Choroid plexus epithelial cell (primary cell): Measurements from ENCODE around the gene RTTN.

ENCODE experiments used
- DNase-seq: peaks from one replicate; pipeline ENCODE4 v3.0.0-alpha.2; 2010; ENCODE audit warnings: low read depth
- H3K4me3 ChIP-seq: 2 replicates; pipeline ENCODE4 v1.5.1; 2011; ENCODE audit warnings: low read depth, mild to moderate bottlenecking, control low read depth, low read length, moderate library complexity
- TF ChIP-seq, protein P1 (sequence below): conservative IDR thresholded peaks from 2 replicates; pipeline ENCODE4 v1.5.1; 2011; ENCODE audit warnings: low read depth, mild to moderate bottlenecking, control low read depth, inconsistent platforms, low read length, moderate library complexity

RTTN gene

DNA sequence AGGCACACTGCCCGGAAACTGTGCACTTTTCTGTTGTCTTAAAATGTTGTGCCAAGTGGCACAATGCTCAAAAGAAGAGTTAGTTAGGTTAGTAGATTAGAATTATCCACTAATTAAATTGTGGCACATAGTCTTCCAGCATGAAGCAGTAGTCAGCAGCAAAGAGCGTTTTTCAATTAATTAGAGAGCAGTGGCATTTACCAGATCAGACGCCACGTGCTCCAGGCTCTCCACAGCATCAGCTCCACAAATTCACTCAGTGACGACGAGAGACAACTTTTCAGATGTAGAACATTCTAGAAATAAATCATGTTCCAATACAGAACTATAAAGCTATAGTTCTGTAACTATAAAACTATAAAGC, 16.4 kb upstream of the RTTN start:
- TF ChIP-seq, protein P1, sequence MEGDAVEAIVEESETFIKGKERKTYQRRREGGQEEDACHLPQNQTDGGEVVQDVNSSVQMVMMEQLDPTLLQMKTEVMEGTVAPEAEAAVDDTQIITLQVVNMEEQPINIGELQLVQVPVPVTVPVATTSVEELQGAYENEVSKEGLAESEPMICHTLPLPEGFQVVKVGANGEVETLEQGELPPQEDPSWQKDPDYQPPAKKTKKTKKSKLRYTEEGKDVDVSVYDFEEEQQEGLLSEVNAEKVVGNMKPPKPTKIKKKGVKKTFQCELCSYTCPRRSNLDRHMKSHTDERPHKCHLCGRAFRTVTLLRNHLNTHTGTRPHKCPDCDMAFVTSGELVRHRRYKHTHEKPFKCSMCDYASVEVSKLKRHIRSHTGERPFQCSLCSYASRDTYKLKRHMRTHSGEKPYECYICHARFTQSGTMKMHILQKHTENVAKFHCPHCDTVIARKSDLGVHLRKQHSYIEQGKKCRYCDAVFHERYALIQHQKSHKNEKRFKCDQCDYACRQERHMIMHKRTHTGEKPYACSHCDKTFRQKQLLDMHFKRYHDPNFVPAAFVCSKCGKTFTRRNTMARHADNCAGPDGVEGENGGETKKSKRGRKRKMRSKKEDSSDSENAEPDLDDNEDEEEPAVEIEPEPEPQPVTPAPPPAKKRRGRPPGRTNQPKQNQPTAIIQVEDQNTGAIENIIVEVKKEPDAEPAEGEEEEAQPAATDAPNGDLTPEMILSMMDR, result no peak
- no peak for DNase-seq
- no peak overlapping the region for H3K4me3 ChIP-seq

DNA sequence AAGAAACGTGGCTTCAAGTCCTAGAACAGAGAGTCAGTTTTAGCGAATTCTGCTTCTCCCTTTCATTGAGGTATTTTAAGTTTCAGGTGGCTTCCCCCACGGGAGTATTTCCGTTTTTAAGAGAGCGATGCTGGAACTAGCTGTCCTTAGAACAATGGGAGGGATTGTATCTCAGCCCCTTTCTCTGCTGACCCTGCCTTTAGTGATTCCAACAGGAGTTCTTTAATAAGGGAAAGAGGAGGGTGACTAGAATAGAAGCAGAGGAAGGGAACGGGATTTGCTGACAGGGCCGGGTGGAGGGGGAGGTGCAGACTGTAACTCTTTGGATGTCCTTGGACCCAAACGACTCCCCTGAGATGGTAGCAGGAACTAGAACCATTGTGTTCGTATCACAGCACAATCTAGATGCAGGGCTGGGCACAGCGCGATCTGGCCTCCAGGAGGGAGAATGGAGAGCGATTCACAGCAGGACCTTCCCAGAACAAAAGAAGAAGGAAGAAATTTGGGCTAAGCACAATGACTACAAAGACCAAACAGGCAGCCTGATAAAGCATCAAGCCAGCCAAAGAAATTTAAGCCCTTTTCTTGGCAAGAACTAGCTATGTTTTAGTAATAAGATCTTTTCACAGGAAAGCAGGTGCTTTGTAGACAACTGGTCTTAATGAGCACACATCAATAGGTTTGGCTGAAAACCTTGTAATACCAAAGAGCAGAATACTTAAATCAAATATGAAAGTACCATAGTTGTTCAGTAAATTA, 15.8 kb upstream of the RTTN start:
- TF ChIP-seq, protein P1, result no peak
- DNase-seq, result no peak
- no peak overlapping the region for H3K4me3 ChIP-seq

DNA sequence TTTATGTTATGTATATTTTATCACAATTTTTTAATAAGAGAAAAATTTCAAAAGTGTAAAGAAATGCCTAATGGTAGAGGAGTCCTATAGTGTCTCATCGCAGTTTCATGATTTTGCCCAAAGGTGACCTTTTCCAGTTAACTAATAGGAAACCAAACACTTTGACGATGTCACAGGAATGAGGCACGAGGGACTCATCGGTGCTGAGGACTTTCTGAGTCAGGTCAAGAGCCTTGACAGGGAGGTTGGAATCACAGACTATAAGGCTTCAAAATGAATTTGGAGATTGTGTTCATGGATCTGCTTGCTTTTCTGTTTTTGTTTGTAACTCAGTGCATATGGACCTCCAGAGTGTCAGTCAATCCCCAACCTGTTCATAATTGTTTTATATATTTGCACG, 15.1 kb upstream of the RTTN start:
- no peak for DNase-seq
- no peak overlapping the region for H3K4me3 ChIP-seq
- TF ChIP-seq, protein P1, result no peak

- TF ChIP-seq, protein P1, result no peak
- no peak for DNase-seq
- no peak overlapping the region for H3K4me3 ChIP-seq
Measured at GRCh38 chr18:70219688-70220087, 14.2 kb upstream of the RTTN start.

DNA sequence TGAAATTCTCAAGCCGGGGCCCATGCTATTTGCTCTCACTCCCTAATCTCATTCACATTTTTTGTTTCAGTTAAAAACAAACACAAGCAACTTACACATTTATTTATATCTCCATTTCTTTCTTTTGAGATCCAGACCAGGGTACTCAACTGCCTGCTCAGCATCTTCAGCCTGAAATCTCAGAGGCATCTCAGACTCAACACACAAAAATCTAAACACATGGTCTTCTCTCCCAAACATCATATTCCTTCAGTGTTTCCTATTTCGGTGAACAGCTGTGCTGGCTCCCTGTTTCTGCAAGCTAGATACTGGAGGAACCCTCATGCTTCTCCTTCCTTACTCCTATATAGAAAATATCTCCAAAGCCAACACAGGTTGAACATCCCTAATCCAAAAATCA, 11.3 kb upstream of the RTTN start:
- TF ChIP-seq, protein P1, result no peak
- no peak overlapping the region for H3K4me3 ChIP-seq
- DNase-seq, result no peak

GRCh38 chr18:70207181-70207580, 1.7 kb upstream of the RTTN start:
- DNase-seq, result no peak
- TF ChIP-seq, protein P1, result no peak
- H3K4me3 ChIP-seq, result no peak overlapping the region

- no peak overlapping the region for H3K4me3 ChIP-seq
- no peak for DNase-seq
- TF ChIP-seq, protein P1, result no peak
Measured at GRCh38 chr18:70200286-70200685, 5.2 kb downstream of the RTTN start.
